ENCODE data around the gene SOWAHB.

Gene SOWAHB

GRCh38 chr4:76866641-76867040, 31.3 kb downstream of the SOWAHB start:
- no peak for DNase-seq (ENCODE audit: low read depth)
- no peak overlapping the region for H3K4me3 ChIP-seq (ENCODE audit: low read depth, low read length)

- DNase-seq (ENCODE audit: low read depth) = no peak
- no peak overlapping the region for H3K4me3 ChIP-seq (ENCODE audit: low read depth, low read length)
Measured at GRCh38 chr4:76858319-76858718, 39.6 kb downstream of the SOWAHB start.

DNA sequence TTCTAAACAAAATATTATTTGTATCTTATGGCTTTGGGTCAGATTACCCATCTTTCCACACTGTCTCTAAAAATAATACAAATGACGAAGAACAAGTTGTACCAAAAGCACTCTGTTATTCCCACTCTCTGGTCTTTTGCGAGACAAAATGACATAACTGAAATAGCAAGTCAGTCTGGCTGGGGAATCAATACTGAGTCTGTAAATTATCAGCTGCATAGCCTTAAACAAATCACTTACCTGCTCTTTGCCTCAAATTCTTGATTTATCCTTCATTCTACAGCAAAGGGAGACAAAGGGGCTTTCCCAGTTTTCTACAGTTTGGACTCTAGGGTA, 40.9 kb downstream of the SOWAHB start:
- no peak overlapping the region for H3K4me3 ChIP-seq (ENCODE audit: low read depth, low read length)
- DNase-seq (ENCODE audit: low read depth) = peak; percentile 36

- no peak overlapping the region for H3K4me3 ChIP-seq (ENCODE audit: low read depth, low read length)
- peak; percentile 41 for DNase-seq (ENCODE audit: low read depth)
Measured at GRCh38 chr4:76856243-76857073, 41.5 kb downstream of the SOWAHB start.

- DNase-seq (ENCODE audit: low read depth) = no peak
- no peak overlapping the region for H3K4me3 ChIP-seq (ENCODE audit: low read depth, low read length)
Measured at GRCh38 chr4:76854858-76855257, 43.1 kb downstream of the SOWAHB start.

- no peak for DNase-seq (ENCODE audit: low read depth)
- no peak overlapping the region for H3K4me3 ChIP-seq (ENCODE audit: low read depth, low read length)
Measured at GRCh38 chr4:76851375-76851774, 46.6 kb downstream of the SOWAHB start.

DNA sequence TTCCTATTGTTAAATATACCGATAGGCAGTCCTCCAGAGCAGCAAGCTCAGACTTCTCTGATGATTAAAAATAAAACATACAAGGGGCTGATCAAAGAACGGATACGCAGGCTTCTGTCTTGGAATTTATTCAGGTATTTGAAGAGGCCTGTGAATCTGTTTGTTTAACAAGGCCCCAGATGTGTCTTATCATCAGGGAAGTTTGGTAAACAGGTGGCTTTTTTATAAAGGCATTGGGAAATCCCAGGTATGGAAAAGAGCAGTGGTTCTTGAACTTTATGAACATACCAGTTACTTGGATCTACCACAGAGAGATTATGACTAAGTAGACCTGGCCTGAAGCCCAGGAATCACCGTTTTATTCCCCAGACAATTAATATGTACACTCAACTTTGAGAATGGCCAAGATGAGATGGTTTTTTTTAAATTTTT, 47.9 kb downstream of the SOWAHB start:
- DNase-seq (ENCODE audit: low read depth) = peak; percentile 90
- H3K4me3 ChIP-seq (ENCODE audit: low read depth, low read length) = no peak overlapping the region
